Measurements from ENCODE around the gene EFCAB7.

GRCh38 chr1:63602629-63603028, 79.3 kb downstream of the EFCAB7 start:
- TF ChIP-seq CTCF (conservative IDR thresholded peaks at IDR 0.05) (no peak), ZFX (IDR thresholded peaks at IDR 0.05) (no peak)

All from C4-2B (cell line).